Caco-2 (cell line): ENCODE measurements around the gene ZIM2. TPM values are rescaled to one million over a fixed set of nuclear protein-coding genes. Genes with fewer than 3 reads are reported as not detected.
A peak's percentile ranks its signal among the peaks of the same experiment; 100 is the strongest.

Experiments
- BruUV-seq: library from RNA; stranded (reverse); fragments of 400-500 nt; replicated peaks from 2 replicates; lab custom pipeline; 2021; lab: Mats Ljungman, UMichigan
- CTCF ChIA-PET: fragments of 300-600 bp; sonication (Branson Sonifier 250); formaldehyde crosslinking; loops from one replicate; lab custom pipeline; 2022; ENCODE audit warnings: antibody characterized with exemption; lab: Charles Lee
- POLR2A ChIA-PET: fragments of 300-600 bp; sonication (Branson Sonifier 250); formaldehyde crosslinking; loops from one replicate; lab custom pipeline; 2022; ENCODE audit warnings: antibody characterized with exemption; lab: Charles Lee
- DNase-seq, 2 experiments: peaks; one replicate each; pipeline versions ENCODE4 v3.0.0 to v3.0.0-alpha.2; 2020 to 2022
- H3K27me3 ChIP-seq: replicated peaks from 2 replicates; pipeline ENCODE4 v1.6.0; 2011; ENCODE audit warnings: low read length; ENCODE audit not compliant: control insufficient read depth, insufficient read depth
- H3K36me3 ChIP-seq: 2 replicates; pipeline ENCODE4 v1.5.1; 2011; ENCODE audit warnings: low read length; ENCODE audit not compliant: control insufficient read depth, insufficient read depth
- H3K4me1 ChIP-seq: fragments of 250-450 bp; sonication (Bioruptor Pico); 2 replicates; pipeline ENCODE4 v1.5.1; 2020; ENCODE audit warnings: mild to moderate bottlenecking
- H3K4me3 ChIP-seq: 2 replicates; pipeline ENCODE4 v1.5.1; 2011; ENCODE audit warnings: low read depth, mild to moderate bottlenecking, control low read depth, low read length
- H3K9me3 ChIP-seq: fragments of 250-450 bp; sonication (Bioruptor Pico); 2 replicates; pipeline ENCODE4 v1.5.1; 2020; ENCODE audit warnings: mild to moderate bottlenecking, moderate library complexity
- H3K27ac Mint-ChIP-seq: one replicate; pipeline ENCODE4 v1.8.0; 2022; ENCODE audit warnings: mixed read lengths; ENCODE audit not compliant: unreplicated experiment
- H3K27me3 Mint-ChIP-seq: one replicate; pipeline ENCODE4 v1.8.0; 2022; ENCODE audit warnings: mixed read lengths; ENCODE audit not compliant: insufficient read depth, unreplicated experiment
- H3K36me3 Mint-ChIP-seq: one replicate; pipeline ENCODE4 v1.8.0; 2022; ENCODE audit warnings: mild to moderate bottlenecking, mixed read lengths; ENCODE audit not compliant: insufficient read depth, unreplicated experiment
- H3K4me1 Mint-ChIP-seq: one replicate; pipeline ENCODE4 v1.8.0; 2022; ENCODE audit warnings: low read depth, mixed read lengths; ENCODE audit not compliant: unreplicated experiment
- H3K4me3 Mint-ChIP-seq: one replicate; pipeline ENCODE4 v1.8.0; 2022; ENCODE audit warnings: mild to moderate bottlenecking, moderate library complexity, mixed read lengths; ENCODE audit not compliant: unreplicated experiment
- H3K9me3 Mint-ChIP-seq: one replicate; pipeline ENCODE4 v1.8.0; 2022; ENCODE audit warnings: mixed read lengths; ENCODE audit not compliant: unreplicated experiment
- CTCF ChIP-seq, 2 experiments: fragments of 200-600 bp in 1 of 2; IDR thresholded peaks; 1 replicate in 1 of 2; 2 replicates in 1 of 2; pipeline versions ENCODE4 v1.5.1 to v1.8.0; 2011 to 2022; ENCODE audit warnings: antibody characterized with exemption in 1 of 2, control low read depth in 1 of 2, inconsistent platforms in 1 of 2, low read depth in 1 of 2, low read length in 1 of 2, mild to moderate bottlenecking in 1 of 2, moderate library complexity in 1 of 2; ENCODE audit not compliant: insufficient read depth in 1 of 2, severe bottlenecking in 1 of 2, unreplicated experiment in 1 of 2
- intact Hi-C: fragments of 100-400 bp; cut with micrococcal nuclease; formaldehyde crosslinking; loops from one replicate; pipeline ENCODE4 v1.10.0; 2022; ENCODE audit not compliant: unreplicated experiment
- total RNA-seq: library from RNA; stranded (reverse); gene quantifications from 2 replicates; pipeline ENCODE4 v1.2.3, GENCODE V29; 2022

The ZIM2 gene
- total RNA-seq, 1 experiment from 2014 or later: not detected

GRCh38 chr19:56751078-56751489, 89.4 kb downstream of the ZIM2 start:
- no peak for TF ChIP-seq CTCF (IDR thresholded peaks at IDR 0.05; ENCODE audit: insufficient read depth in 1 of 2, low read depth in 1 of 2, low read length in 1 of 2, severe bottlenecking in 1 of 2, unreplicated experiment in 1 of 2)
- H3K9me3 ChIP-seq: peaks cover 4% of the 10 kb centered on the region; the same call in 1 of the 2 replicates
- ChIA-PET CTCF (no interaction called here), POLR2A (no interaction called here)
- intact Hi-C loops: no loop called here
- no peaks in the 10 kb centered on the region for H3K27me3 ChIP-seq
- DNase-seq: peak in 1 of 2 experiments; percentile 46
- Mint-ChIP-seq H3K27ac (peak overlapping the region; percentile 70), H3K4me1 (no peaks in the 10 kb centered on the region), H3K27me3 (no peaks in the 10 kb centered on the region), H3K4me3 (no peak overlapping the region), H3K9me3 (peaks cover 48% of the 10 kb centered on the region), H3K36me3 (no peaks in the 10 kb centered on the region)
- BruUV-seq: no TSS peak
- H3K4me3 ChIP-seq: no peak overlapping the region
- H3K4me1 ChIP-seq: no peaks in the 10 kb centered on the region
- H3K36me3 ChIP-seq: no peaks in the 10 kb centered on the region

GRCh38 chr19:56750658-56751057, 89.9 kb downstream of the ZIM2 start:
- no peak for DNase-seq
- H3K27me3 Mint-ChIP-seq: no peaks in the 10 kb centered on the region
- no peak overlapping the region for H3K4me3 Mint-ChIP-seq
- intact Hi-C loops: no loop called here
- no peaks in the 10 kb centered on the region for H3K36me3 ChIP-seq
- ChIA-PET POLR2A (no interaction called here), CTCF (no interaction called here)
- no peaks in the 10 kb centered on the region for H3K4me1 ChIP-seq
- no peaks in the 10 kb centered on the region for H3K4me1 Mint-ChIP-seq
- H3K9me3 Mint-ChIP-seq: peaks cover 45% of the 10 kb centered on the region
- peaks cover 4% of the 10 kb centered on the region; the same call in 1 of the 2 replicates for H3K9me3 ChIP-seq
- H3K27me3 ChIP-seq: no peaks in the 10 kb centered on the region
- TF ChIP-seq CTCF (IDR thresholded peaks at IDR 0.05; ENCODE audit: insufficient read depth in 1 of 2, low read depth in 1 of 2, low read length in 1 of 2, severe bottlenecking in 1 of 2, unreplicated experiment in 1 of 2): no peak
- no peak overlapping the region for H3K4me3 ChIP-seq
- H3K36me3 Mint-ChIP-seq: no peaks in the 10 kb centered on the region
- no TSS peak for BruUV-seq
- no peak overlapping the region for H3K27ac Mint-ChIP-seq

- TF ChIP-seq CTCF (IDR thresholded peaks at IDR 0.05; ENCODE audit: insufficient read depth in 1 of 2, low read depth in 1 of 2, low read length in 1 of 2, severe bottlenecking in 1 of 2, unreplicated experiment in 1 of 2): peak in 1 of 2 experiments; percentile 19
- H3K36me3 ChIP-seq: no peaks in the 10 kb centered on the region
- no TSS peak for BruUV-seq
- Mint-ChIP-seq H3K27me3 (no peaks in the 10 kb centered on the region), H3K4me1 (no peaks in the 10 kb centered on the region), H3K4me3 (no peak overlapping the region), H3K36me3 (no peaks in the 10 kb centered on the region), H3K9me3 (peaks cover 44% of the 10 kb centered on the region), H3K27ac (no peak overlapping the region)
- H3K4me1 ChIP-seq: no peaks in the 10 kb centered on the region
- POLR2A ChIA-PET: no interaction called here
- intact Hi-C loops: no loop called here
- no peaks in the 10 kb centered on the region for H3K27me3 ChIP-seq
- peaks cover 9% of the 10 kb centered on the region for H3K9me3 ChIP-seq
- CTCF ChIA-PET: no interaction called here
- H3K4me3 ChIP-seq: no peak overlapping the region
- no peak for DNase-seq
These were observed 92.1 kb downstream of the ZIM2 start for GRCh38 chr19:56748378-56748777.
